H1 (cell line): Measurements from ENCODE around the gene AOC1. TPM values are rescaled to one million over a fixed set of nuclear protein-coding genes. Genes with fewer than 3 reads are reported as not detected.

ENCODE experiments used
- CHD1 ChIP-seq: IDR thresholded peaks from 2 replicates; pipeline ENCODE4 v1.6.1; 2012; ENCODE audit warnings: low read depth, low read length, improper control_type of control experiment
- CHD7 ChIP-seq: fragments of 300-600 bp; sonication (generic); IDR thresholded peaks from 2 replicates; pipeline ENCODE4 v1.7.1; 2012; ENCODE audit warnings: low read length, moderate library complexity, mild to moderate bottlenecking, inconsistent platforms; ENCODE audit not compliant: insufficient replicate concordance
- CREB1 ChIP-seq: IDR thresholded peaks from 2 replicates; pipeline ENCODE4 v1.6.1; 2012; ENCODE audit warnings: inconsistent platforms
- EP300 ChIP-seq, 2 experiments: IDR thresholded peaks; 1 replicate in 1 of 2; 2 replicates in 1 of 2; pipeline ENCODE4 v1.6.1; 2011 to 2012; ENCODE audit warnings: low read depth in 2 of 2, low read length in 2 of 2, mild to moderate bottlenecking in 2 of 2, borderline replicate concordance in 1 of 2, inconsistent platforms in 1 of 2, moderate library complexity in 1 of 2
- GTF2F1 ChIP-seq: IDR thresholded peaks from 2 replicates; pipeline ENCODE4 v1.6.1; 2012; ENCODE audit warnings: low read depth, low read length, improper control_type of control experiment, borderline replicate concordance
- JUND ChIP-seq: IDR thresholded peaks from 2 replicates; pipeline ENCODE4 v1.6.1; 2011; ENCODE audit warnings: mild to moderate bottlenecking, improper control_type of control experiment, low read length
- NRF1 ChIP-seq: IDR thresholded peaks from 2 replicates; pipeline ENCODE4 v1.6.1; 2011; ENCODE audit warnings: mild to moderate bottlenecking, low read depth, low read length, improper control_type of control experiment
- SP4 ChIP-seq: IDR thresholded peaks from 2 replicates; pipeline ENCODE4 v1.6.1; 2012; ENCODE audit warnings: low read length, inconsistent platforms
- TEAD4 ChIP-seq: IDR thresholded peaks from 2 replicates; pipeline ENCODE4 v1.6.1; 2012; ENCODE audit warnings: low read depth, low read length, inconsistent platforms, mixed read lengths
- YY1 ChIP-seq: IDR thresholded peaks from 2 replicates; pipeline ENCODE4 v1.6.1; 2011; ENCODE audit warnings: low read depth, mild to moderate bottlenecking, low read length
- polyA plus RNA-seq, 7 experiments: library from polyadenylated mRNA; depleted of rRNA in 3 of 7; stranded (reverse) in 5 of 7; unstranded in 2 of 7; fragments of >200 nt in 5 of 7; fragments of 200-250 nt in 2 of 7; gene quantifications; 1 replicate in 5 of 7; 2 replicates in 1 of 7; 4 replicates in 1 of 7; pipeline versions ENCODE4 v1.2.1 to v1.2.3, GENCODE V29; 2011 to 2013; ENCODE audit warnings: missing spikeins in 2 of 7, mixed read lengths in 2 of 7
- total RNA-seq: library from RNA; stranded (reverse); fragmentation: NEBNext Ultra II Directional; extraction: Animal tissue kit (Norgen Biotek cat#: 25700); gene quantifications from 2 replicates; pipeline ENCODE4 v1.2.1, GENCODE V29; 2021

The AOC1 gene
- total and polyA plus RNA-seq, 2 of the 8 experiments (the other 6 are each of a cell fraction or from before 2014, with no cell fraction given) = 0.15 to 0.17 TPM

GRCh38 chr7:150898475-150899011 lies 46.2 kb downstream of the AOC1 start (continued):
- TF ChIP-seq SP4 = no peak
- no peak for TF ChIP-seq CREB1
- peak; percentile 87 for TF ChIP-seq YY1
- peak; percentile 79 for TF ChIP-seq TEAD4
- no peak for TF ChIP-seq CHD7
- TF ChIP-seq NRF1 = no peak
- TF ChIP-seq CHD1 = no peak
- TF ChIP-seq GTF2F1 = no peak
- 0 out of 2 replicates have a peak, but pooled peaks have one; percentile 16 for TF ChIP-seq JUND
- TF ChIP-seq EP300 (IDR thresholded peaks at IDR 0.05; ENCODE audit: borderline replicate concordance in 1 of 2, low read depth in 2 of 2, low read length in 2 of 2) = no peak
